Neural cell (in vitro differentiated cells): Measurements from ENCODE around the gene TEX38. TPM values are rescaled to one million over a fixed set of nuclear protein-coding genes. Genes with fewer than 3 reads are reported as not detected.

Source experiments
- H2AFZ ChIP-seq: fragments of 200-600, 300-800 bp; sonication (generic), shearing (Covaris generic); 2 replicates; pipeline ENCODE4 v1.6.0; 2014; ENCODE audit warnings: low read depth, mild to moderate bottlenecking, antibody characterized with exemption, low read length, moderate library complexity
- H3F3A ChIP-seq: fragments of 200-600 bp; shearing (Covaris generic); 2 replicates; pipeline ENCODE4 v1.6.1; 2016; ENCODE audit warnings: mild to moderate bottlenecking, moderate library complexity, mixed read lengths, antibody characterized with exemption, low read length; ENCODE audit not compliant: insufficient read depth, poor library complexity, severe bottlenecking
- H3K27ac ChIP-seq: fragments of 200-600, 300-800 bp; sonication (generic), shearing (Covaris generic); 2 replicates; pipeline ENCODE4 v1.5.1; 2014; ENCODE audit warnings: mild to moderate bottlenecking, low read length, moderate library complexity
- H3K27me3 ChIP-seq: fragments of 300-800, 200-600 bp; sonication (generic), shearing (Covaris generic); 2 replicates; pipeline ENCODE4 v1.6.0; 2014; ENCODE audit warnings: mild to moderate bottlenecking, low read depth, low read length, moderate library complexity; ENCODE audit not compliant: insufficient read depth
- H3K36me3 ChIP-seq: fragments of 300-800, 200-600 bp; sonication (generic), shearing (Covaris generic); 2 replicates; pipeline ENCODE4 v1.5.1; 2014; ENCODE audit warnings: mild to moderate bottlenecking, antibody characterized with exemption, low read length, moderate library complexity; ENCODE audit not compliant: insufficient read depth
- H3K4me2 ChIP-seq: fragments of 300-800, 200-600 bp; sonication (generic), shearing (Covaris generic); 2 replicates; pipeline ENCODE4 v1.6.0; 2014; ENCODE audit warnings: mild to moderate bottlenecking, low read length
- H3K4me3 ChIP-seq: fragments of 300-800, 200-600 bp; sonication (generic), shearing (Covaris generic); 2 replicates; pipeline ENCODE4 v1.5.1; 2014; ENCODE audit warnings: mild to moderate bottlenecking, low read length, moderate library complexity
- H3K79me2 ChIP-seq: fragments of 200-600 bp; shearing (Covaris generic); replicated peaks from 2 replicates; pipeline ENCODE4 v1.6.0; 2014; ENCODE audit warnings: mild to moderate bottlenecking, low read length, moderate library complexity; ENCODE audit not compliant: insufficient read depth
- H3K9ac ChIP-seq: fragments of 300-800, 200-600 bp; sonication (generic), shearing (Covaris generic); 2 replicates; pipeline ENCODE4 v1.6.1; 2016; ENCODE audit warnings: mild to moderate bottlenecking, low read length, mixed read lengths
- H3K9me2 ChIP-seq: fragments of 200-600 bp; shearing (Covaris generic); 2 replicates; pipeline ENCODE4 v1.6.1; 2016; ENCODE audit warnings: mild to moderate bottlenecking, low read length, mixed read lengths; ENCODE audit not compliant: insufficient read depth
- H3K9me3 ChIP-seq: fragments of 200-600, 300-800 bp; sonication (generic), shearing (Covaris generic); 2 replicates; pipeline ENCODE4 v1.6.1; 2016; ENCODE audit warnings: mild to moderate bottlenecking, mixed run types, low read length, moderate library complexity, mixed read lengths
- H4K20me1 ChIP-seq: fragments of 200-600 bp; shearing (Covaris generic); 2 replicates; pipeline ENCODE4 v1.6.1; 2016; ENCODE audit warnings: mild to moderate bottlenecking, mixed run types; ENCODE audit not compliant: insufficient read depth
- EP300 ChIP-seq: fragments of 450-650 bp; conservative IDR thresholded peaks from 2 replicates; pipeline ENCODE4 v1.6.1; 2014; ENCODE audit warnings: antibody characterized with exemption, mild to moderate bottlenecking, moderate library complexity; ENCODE audit not compliant: poor library complexity, severe bottlenecking
- EZH2 ChIP-seq: fragments of 200-600, 300-800 bp; shearing (Covaris generic), sonication (generic); IDR thresholded peaks from 2 replicates; pipeline ENCODE4 v1.6.1; 2014; ENCODE audit warnings: antibody characterized with exemption, low read length, borderline replicate concordance, mild to moderate bottlenecking; ENCODE audit not compliant: insufficient read depth, poor library complexity, severe bottlenecking
- MXI1 ChIP-seq: fragments of 450-650 bp; conservative IDR thresholded peaks from 2 replicates; pipeline ENCODE4 v1.6.1; 2014; ENCODE audit warnings: antibody characterized with exemption, mild to moderate bottlenecking; ENCODE audit not compliant: poor library complexity, severe bottlenecking
- POLR2AphosphoS5 ChIP-seq: IDR thresholded peaks from 2 replicates; pipeline ENCODE4 v1.6.1; 2012
- RAD21 ChIP-seq: fragments of 450-650 bp; conservative IDR thresholded peaks from 2 replicates; pipeline ENCODE4 v1.6.1; 2014; ENCODE audit warnings: antibody characterized with exemption, mild to moderate bottlenecking, moderate library complexity
- SMC3 ChIP-seq: fragments of 450-650 bp; conservative IDR thresholded peaks from 2 replicates; pipeline ENCODE4 v1.6.1; 2014; ENCODE audit warnings: antibody characterized with exemption, mild to moderate bottlenecking, moderate library complexity; ENCODE audit not compliant: poor library complexity
- TAF1 ChIP-seq: IDR thresholded peaks from 2 replicates; pipeline ENCODE4 v1.6.1; 2012; ENCODE audit warnings: low read depth
- polyA plus RNA-seq: library from polyadenylated mRNA; depleted of rRNA; stranded (reverse); fragments of >200 nt; gene quantifications from 2 replicates; pipeline ENCODE4 v1.2.3, GENCODE V29; 2014
- TF ChIP-seq, protein P1 (sequence below): IDR thresholded peaks from 2 replicates; pipeline ENCODE4 v1.6.1; 2012; ENCODE audit warnings: borderline replicate concordance
- TF ChIP-seq, protein P2 (sequence below): fragments of 450-650 bp; IDR thresholded peaks from 2 replicates; pipeline ENCODE4 v1.5.1; 2014; ENCODE audit warnings: antibody characterized with exemption, mild to moderate bottlenecking, moderate library complexity; ENCODE audit not compliant: poor library complexity, severe bottlenecking

The TEX38 gene
- polyA plus RNA-seq, 1 donor from 2014 or later, result not detected

DNA sequence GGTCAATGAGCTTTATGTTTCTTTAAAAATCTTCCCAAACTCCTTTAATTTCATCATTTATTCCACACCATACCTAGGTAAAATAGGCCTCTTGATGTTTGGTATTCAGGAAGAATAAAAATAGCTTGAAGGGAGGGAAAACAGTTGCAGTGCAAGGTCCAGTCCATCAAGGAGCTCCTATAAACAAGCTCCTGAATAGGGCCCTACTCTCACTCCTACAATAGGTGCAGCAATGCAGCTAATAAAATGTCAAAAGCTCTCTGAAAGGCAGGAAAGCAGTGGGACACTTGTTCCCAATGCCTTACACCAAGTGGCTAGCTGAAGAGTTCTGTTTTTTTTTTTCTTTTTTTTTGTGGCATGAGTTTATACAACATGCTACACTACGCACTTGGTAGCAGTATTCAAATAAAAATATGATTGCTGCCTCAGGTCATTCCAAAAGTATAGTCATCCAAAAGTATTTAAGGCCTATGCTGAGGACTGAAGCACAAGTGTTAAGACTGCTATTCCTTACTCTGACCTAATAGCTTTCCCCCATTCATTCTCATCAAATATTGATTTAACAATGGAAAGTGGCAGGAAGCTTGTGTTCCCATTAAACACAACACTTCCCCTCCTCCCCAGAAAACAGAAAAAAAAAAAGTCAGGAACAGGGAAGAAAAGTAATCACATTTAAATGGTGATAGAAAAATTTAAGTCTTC, 9.8 kb downstream of the TEX38 start:
- H3K27ac ChIP-seq, result no peak overlapping the region

DNA sequence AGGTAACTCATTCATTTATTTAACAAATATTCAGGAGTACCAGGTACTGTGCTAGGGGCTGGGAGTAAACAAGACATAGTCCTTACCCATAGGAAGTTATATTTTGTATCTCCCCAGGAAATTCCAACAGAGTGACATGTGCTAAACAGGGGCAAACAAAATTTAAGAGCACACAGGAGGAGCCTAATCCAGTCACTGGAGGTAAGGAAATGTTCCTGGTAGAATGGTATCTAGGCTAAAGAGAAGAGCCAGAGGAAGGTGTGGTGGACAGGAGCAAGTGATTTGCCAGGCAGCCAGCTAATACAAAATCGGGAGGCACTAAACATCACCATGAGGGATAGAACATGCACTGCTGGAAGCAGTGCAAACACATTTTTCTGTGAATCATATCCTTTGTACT, 10.4 kb downstream of the TEX38 start:
- H3K79me2 ChIP-seq, result no peaks in the 10 kb centered on the region
- H3K4me2 ChIP-seq, result no peak overlapping the region
- no peak overlapping the region for H3K4me3 ChIP-seq
- H3F3A ChIP-seq, result no peaks in the 10 kb centered on the region
- no peak overlapping the region for H2AFZ ChIP-seq
- H3K9me2 ChIP-seq, result no peaks in the 10 kb centered on the region
- no peak overlapping the region for H3K9ac ChIP-seq
- no peak overlapping the region for H3K27ac ChIP-seq
- peaks cover 33% of the 10 kb centered on the region for H3K36me3 ChIP-seq
- H3K9me3 ChIP-seq, result no peaks in the 10 kb centered on the region
- TF ChIP-seq, protein P1, sequence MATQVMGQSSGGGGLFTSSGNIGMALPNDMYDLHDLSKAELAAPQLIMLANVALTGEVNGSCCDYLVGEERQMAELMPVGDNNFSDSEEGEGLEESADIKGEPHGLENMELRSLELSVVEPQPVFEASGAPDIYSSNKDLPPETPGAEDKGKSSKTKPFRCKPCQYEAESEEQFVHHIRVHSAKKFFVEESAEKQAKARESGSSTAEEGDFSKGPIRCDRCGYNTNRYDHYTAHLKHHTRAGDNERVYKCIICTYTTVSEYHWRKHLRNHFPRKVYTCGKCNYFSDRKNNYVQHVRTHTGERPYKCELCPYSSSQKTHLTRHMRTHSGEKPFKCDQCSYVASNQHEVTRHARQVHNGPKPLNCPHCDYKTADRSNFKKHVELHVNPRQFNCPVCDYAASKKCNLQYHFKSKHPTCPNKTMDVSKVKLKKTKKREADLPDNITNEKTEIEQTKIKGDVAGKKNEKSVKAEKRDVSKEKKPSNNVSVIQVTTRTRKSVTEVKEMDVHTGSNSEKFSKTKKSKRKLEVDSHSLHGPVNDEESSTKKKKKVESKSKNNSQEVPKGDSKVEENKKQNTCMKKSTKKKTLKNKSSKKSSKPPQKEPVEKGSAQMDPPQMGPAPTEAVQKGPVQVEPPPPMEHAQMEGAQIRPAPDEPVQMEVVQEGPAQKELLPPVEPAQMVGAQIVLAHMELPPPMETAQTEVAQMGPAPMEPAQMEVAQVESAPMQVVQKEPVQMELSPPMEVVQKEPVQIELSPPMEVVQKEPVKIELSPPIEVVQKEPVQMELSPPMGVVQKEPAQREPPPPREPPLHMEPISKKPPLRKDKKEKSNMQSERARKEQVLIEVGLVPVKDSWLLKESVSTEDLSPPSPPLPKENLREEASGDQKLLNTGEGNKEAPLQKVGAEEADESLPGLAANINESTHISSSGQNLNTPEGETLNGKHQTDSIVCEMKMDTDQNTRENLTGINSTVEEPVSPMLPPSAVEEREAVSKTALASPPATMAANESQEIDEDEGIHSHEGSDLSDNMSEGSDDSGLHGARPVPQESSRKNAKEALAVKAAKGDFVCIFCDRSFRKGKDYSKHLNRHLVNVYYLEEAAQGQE, result no peak
- TF ChIP-seq SMC3, result no peak
- TF ChIP-seq, protein P2, sequence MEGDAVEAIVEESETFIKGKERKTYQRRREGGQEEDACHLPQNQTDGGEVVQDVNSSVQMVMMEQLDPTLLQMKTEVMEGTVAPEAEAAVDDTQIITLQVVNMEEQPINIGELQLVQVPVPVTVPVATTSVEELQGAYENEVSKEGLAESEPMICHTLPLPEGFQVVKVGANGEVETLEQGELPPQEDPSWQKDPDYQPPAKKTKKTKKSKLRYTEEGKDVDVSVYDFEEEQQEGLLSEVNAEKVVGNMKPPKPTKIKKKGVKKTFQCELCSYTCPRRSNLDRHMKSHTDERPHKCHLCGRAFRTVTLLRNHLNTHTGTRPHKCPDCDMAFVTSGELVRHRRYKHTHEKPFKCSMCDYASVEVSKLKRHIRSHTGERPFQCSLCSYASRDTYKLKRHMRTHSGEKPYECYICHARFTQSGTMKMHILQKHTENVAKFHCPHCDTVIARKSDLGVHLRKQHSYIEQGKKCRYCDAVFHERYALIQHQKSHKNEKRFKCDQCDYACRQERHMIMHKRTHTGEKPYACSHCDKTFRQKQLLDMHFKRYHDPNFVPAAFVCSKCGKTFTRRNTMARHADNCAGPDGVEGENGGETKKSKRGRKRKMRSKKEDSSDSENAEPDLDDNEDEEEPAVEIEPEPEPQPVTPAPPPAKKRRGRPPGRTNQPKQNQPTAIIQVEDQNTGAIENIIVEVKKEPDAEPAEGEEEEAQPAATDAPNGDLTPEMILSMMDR, result no peak
- no peak for TF ChIP-seq EP300
- TF ChIP-seq TAF1, result no peak
- no peak for TF ChIP-seq RAD21
- no peak for TF ChIP-seq EZH2
- no peak for TF ChIP-seq MXI1
- no peak for TF ChIP-seq POLR2AphosphoS5
- no peaks in the 10 kb centered on the region for H3K27me3 ChIP-seq
- no peaks in the 10 kb centered on the region for H4K20me1 ChIP-seq

More for the DNA sequence above, 9.8 kb downstream of the TEX38 start:
- no peaks in the 10 kb centered on the region for H3F3A ChIP-seq
- H3K9ac ChIP-seq, result no peak overlapping the region
- H3K4me3 ChIP-seq, result no peak overlapping the region
- no peak overlapping the region for H3K4me2 ChIP-seq
- TF ChIP-seq, protein P2, result no peak
- TF ChIP-seq EP300 (no peak), RAD21 (no peak), EZH2 (no peak), TAF1 (no peak), MXI1 (no peak), POLR2AphosphoS5 (no peak), SMC3 (no peak)
- TF ChIP-seq, protein P1, result no peak
- peaks cover 28% of the 10 kb centered on the region for H3K36me3 ChIP-seq
- no peaks in the 10 kb centered on the region for H3K9me2 ChIP-seq
- H3K9me3 ChIP-seq, result no peaks in the 10 kb centered on the region
- no peak overlapping the region for H2AFZ ChIP-seq
- no peaks in the 10 kb centered on the region for H3K27me3 ChIP-seq
- H3K79me2 ChIP-seq, result no peaks in the 10 kb centered on the region
- no peaks in the 10 kb centered on the region for H4K20me1 ChIP-seq
